ENCODE measurements around the gene NOTUM.

DNA sequence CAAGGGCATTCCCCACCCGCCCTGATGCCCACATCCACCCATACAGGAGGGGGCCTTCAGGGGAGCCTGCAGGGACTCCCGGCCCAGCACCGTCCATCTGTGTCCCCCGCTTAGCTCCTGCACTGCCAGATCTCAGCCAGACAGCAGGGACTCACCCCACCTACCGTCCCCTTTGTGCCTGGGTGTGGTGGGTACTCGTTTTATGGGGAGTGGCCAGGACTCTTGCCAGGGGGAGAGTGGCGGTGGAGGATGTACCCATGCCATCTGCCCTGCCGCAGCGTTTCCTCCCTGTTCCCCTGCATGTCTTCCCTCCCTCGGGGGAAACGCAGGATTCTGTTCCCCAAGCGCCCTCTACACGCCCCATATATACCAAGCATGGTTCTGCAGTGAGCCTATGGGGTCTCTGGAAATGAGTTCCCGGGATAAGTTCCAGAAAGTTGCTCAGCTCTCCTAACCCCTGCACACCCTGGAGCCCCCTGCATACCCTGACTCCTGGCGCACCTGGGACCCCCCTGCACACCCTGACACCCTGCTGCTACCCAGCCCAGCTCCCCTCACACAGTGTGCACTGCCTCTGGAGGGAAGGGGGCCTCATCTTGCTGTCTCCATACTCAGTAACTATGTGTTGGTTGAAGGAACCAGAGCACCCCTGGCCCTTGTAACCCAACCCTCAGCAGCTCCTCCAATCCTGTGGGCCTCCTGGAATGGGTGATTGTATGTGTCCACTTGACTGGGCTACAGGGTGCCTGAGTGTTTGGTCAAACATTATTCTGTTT, 29.2 kb downstream of the NOTUM start:
- TF ChIP-seq, protein P1, sequence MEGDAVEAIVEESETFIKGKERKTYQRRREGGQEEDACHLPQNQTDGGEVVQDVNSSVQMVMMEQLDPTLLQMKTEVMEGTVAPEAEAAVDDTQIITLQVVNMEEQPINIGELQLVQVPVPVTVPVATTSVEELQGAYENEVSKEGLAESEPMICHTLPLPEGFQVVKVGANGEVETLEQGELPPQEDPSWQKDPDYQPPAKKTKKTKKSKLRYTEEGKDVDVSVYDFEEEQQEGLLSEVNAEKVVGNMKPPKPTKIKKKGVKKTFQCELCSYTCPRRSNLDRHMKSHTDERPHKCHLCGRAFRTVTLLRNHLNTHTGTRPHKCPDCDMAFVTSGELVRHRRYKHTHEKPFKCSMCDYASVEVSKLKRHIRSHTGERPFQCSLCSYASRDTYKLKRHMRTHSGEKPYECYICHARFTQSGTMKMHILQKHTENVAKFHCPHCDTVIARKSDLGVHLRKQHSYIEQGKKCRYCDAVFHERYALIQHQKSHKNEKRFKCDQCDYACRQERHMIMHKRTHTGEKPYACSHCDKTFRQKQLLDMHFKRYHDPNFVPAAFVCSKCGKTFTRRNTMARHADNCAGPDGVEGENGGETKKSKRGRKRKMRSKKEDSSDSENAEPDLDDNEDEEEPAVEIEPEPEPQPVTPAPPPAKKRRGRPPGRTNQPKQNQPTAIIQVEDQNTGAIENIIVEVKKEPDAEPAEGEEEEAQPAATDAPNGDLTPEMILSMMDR (IDR thresholded peaks at IDR 0.05): no peak
- no peak for TF ChIP-seq POLR2A (IDR thresholded peaks at IDR 0.05)
- no peak for TF ChIP-seq POLR2AphosphoS5 (IDR thresholded peaks at IDR 0.05; ENCODE audit: insufficient read depth in 1 of 2, low read depth in 1 of 2)
